Activated gamma-delta T cell treated with anti-CD3 and anti-CD28 coated beads, Interleukin-2, amount 50 U/mL, for 16 hours (primary cell): Measurements from ENCODE around the gene TNNT1.
"Not testable (repeated sequence)": the region's sequence is repeated elsewhere in the genome, so short reads cannot be mapped to it uniquely, and the experiment has no call there.

ENCODE experiments used
- DNase-seq: peaks from one replicate; pipeline ENCODE4 v3.0.0-alpha.2; 2020; ENCODE audit warnings: low read depth

TNNT1 gene, protein sequence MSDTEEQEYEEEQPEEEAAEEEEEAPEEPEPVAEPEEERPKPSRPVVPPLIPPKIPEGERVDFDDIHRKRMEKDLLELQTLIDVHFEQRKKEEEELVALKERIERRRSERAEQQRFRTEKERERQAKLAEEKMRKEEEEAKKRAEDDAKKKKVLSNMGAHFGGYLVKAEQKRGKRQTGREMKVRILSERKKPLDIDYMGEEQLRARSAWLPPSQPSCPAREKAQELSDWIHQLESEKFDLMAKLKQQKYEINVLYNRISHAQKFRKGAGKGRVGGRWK

DNA sequence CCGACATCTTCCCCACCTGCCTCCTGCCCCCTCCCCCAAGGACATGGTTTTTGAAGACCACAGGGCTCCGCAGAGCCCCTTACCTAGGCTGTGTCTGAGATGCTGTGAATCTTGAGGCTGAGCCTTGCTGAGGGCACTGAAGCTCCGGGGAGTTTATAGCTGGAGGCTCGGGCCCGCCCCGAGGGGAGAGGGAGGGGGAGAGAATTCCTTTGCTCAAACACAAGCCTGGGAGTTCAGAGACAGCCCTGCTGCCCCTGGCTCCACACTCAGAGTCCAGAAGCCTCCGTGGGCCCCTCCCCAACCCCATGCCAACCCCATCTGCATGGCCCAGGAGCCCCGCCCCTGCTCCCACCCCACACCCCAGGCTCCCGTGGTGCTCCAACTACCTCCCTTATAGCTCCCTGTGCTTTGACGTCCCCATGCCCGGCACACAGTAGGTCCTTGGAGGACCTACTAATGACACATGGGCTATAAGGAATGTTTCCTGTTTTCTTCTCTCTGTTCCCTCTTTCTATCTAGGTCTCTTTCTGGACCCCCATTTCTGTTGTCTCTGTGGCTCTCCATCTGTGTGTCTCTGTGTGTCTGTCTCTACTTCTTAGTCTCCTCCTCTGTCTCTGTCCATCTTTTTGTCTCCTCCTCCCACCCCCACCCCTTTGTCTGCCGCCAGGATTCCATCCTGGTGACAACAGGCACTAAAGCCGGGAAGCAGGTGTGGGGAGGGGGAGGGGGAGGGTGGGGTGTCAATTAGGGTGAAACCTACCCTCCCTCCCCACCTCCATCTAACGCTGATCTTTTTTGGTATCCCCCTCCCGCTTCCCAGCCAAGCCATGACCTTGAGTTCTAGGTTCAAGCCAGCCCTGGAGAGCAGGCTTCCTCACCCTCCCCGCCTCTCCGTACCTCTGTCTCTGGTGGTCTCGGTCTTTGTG lies at the start of gene TNNT1:
TSS of gene TNNT1 (minus strand) at position 129 of the 926 bp plus-strand sequence. CDS start 2,049 bp downstream, outside the sequence.
- no peak for DNase-seq

DNA sequence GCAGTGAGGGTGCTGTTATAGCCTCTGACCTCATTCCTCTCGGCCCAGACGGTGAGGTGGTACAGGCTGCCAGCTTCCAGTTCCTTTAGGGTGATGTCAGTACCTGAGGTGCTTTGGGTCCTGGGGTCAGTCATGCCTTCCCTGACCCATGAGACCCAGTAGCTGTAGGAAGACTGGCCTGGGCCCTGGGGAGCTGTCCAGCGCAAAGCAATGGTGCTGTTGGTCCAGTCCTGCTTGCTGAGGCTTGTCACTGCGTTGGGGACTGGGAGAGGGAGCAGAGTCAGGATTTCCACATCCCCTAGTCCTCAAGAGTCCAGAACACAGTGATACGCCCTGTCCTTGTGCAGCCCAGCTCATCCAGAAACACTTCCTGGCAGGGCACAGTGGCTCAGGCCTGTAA lies 49.6 kb upstream of the TNNT1 start:
- no peak for DNase-seq

DNA sequence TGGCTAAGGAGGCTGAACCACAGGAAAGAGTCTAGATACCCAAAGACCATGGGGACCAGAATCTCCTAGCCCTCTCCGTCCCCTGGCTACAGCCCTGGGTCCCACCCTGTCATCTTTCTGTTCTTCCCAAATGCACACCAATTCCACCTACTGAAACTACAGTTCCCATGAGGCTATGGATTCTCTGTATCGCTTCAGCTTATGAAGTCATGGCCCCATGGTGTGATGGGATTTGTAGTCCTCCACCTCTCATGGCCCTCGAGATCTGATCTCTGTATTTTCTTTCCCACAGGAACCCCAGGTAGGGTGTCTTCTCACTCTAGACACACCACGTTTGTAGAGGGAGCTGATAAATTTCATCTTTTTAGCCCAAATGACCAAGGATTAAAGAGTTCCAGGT lies 48.5 kb upstream of the TNNT1 start:
- no peak for DNase-seq

DNA sequence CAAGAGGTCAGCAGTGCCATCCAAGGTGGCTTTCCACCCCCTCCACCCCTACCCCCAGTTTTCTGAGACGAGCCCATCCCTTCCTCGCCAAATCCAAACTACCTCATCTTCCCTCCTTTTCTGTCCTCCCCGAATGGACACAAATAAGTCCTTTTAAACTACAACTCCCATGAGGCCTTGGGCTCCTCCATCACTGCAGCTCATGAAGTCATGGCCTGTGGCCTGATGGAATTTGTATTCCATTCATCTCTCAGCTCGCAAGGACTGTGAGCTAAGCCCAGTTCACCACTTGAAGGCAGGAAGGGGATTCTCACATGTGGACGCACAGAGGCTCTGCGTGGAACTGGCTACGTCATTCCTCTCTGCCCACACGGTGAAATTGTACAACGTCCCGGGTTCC lies 47.8 kb upstream of the TNNT1 start:
- no peak for DNase-seq

DNA sequence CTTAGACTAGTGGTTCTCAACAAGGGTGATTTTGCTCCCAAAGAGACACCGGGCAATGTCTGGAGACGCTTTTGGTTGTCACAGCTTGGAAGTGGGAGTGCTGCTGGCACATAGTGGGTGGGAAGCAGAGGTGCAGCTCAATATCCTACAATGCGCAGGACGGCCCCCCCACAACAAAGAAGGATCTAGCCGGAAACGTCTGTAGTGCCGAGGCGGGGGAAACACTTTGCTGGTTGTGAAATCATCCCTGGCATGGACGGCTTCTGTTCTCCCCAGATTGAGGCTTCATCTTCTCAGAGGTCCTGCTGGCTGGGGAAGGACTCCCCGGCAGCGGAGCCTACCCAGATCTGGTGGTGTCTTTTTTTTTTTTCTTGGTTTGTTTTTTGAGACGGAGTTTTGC lies 44.5 kb upstream of the TNNT1 start:
- no peak for DNase-seq

DNA sequence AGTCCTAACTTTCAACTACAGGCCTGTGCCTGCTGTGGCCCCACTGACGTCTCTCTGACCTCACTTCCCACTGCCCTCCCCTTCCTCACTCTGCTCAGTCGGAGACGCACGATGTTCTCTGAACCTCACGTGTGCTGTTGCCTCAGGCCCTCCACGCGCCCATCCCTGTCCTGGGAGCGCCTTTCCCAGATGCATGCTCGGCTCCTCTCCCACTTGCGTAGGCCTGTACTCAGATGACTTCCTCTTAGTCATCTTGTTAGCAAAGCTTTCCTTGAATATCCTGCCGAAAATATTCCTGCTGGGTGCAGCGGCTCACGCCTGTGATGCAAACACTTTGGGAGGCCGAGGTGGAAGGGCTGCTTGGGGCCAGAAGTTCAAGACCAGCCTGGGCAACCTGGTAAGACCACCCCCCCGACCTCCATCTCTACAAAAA lies 40.4 kb upstream of the TNNT1 start:
- DNase-seq: no peak

DNA sequence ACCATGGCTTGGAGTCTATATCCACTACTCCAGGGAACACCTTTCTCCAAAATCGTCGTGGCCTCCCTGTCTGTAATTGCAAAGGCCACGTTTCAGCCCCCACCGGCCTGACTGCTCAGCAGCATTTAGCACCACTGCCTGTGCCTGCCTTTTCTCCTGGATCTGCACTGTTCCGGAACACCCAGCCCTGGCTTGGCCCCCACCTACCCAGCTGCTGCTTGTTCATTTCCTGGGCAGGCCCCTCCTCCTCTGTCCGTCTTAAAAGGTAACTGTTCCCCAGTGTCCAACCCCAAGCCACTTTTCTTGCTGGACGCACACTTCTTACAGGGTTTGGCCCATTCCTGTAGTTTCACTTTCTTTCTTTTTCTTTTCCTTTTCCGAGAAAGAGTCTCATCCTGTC lies 39.6 kb upstream of the TNNT1 start:
- no peak for DNase-seq

DNA sequence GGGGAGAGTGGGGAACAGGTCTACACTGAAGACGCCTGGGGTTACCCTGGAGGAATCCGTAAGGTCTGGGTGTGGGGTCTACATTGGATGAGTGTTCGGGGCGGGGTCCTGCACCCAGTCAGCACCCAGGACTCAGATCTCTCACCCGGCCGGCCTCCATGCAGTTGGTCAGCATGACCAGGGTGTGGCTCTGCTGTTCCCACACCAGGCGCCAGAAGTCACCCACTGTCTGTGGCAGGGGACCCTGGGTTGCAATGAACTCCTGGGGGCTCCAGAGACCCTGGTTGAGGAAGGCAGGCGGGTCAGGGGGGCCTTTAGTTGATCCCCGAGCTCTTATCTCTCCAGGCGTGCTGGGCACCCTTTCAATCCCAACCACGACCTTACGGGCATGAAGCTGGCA lies 37.1 kb upstream of the TNNT1 start:
- DNase-seq: no peak

DNA sequence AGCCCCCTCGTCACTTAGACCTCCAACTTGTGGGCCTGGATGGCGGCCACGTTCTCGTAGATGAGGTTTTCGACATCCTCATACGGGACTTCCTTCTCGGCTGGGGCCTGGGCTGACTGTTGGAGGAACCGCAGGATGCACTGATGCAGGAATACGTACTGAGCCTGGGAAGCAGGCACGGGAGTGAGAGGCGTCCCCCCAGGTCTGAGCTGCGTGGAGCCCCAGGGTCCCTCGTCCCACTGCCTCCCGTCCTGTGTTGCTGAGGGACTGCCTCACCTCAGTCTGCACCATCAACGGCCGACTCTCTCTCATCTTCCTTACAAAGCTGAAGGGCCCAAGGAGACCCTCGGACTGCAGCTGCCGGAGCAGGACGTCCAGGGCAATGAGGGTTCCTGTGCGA lies 32.7 kb upstream of the TNNT1 start:
- DNase-seq: no peak

DNA sequence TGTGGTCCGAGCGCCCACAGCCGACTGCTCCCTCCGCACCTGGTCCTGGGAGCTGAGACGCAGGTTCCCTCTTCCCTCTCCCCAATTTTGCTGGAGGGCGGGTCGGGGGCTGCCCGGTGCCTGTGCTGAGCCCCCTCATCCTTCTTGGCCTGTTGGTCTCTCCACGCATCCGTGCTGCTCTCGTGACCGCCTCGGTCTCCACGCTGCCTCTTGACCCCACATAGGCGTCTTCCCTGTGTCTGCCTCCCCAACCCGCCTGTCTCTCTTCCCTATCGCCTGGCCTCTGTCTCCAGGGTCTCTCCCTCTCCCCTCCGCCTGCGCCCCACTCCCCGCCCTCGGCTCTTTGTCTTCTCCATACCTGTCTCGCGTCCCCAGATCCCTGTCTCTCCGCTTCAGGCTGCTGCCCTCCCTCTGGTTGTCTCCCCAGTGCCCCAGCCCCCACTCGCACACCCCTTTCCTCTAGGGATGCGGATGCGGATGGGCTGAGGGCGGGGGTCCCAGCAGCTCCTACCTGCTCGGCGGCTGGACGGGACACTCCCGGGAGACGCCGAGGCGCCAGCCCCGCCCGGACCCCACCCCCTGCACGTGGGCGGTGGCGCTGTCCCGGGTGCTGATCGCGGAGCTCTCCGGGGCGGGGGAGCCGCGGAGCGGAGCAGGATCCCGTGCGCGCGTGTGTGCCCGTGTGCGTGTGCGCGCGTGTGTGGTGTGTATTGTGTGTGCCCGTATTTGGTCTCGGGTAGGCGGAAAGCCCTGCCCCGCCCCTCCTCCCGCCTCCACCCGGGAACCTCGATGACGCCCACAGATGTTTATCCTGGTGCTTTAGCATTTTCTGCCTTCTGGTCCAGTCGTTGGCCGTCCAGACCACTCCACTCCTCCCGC lies 30.8 kb upstream of the TNNT1 start, which contains the start of gene SYT5:
TSS of gene SYT5 (minus strand) at position 684 of the 879 bp plus-strand sequence. CDS start 1,248 bp downstream, outside the sequence.
- DNase-seq: peak; percentile 49

DNA sequence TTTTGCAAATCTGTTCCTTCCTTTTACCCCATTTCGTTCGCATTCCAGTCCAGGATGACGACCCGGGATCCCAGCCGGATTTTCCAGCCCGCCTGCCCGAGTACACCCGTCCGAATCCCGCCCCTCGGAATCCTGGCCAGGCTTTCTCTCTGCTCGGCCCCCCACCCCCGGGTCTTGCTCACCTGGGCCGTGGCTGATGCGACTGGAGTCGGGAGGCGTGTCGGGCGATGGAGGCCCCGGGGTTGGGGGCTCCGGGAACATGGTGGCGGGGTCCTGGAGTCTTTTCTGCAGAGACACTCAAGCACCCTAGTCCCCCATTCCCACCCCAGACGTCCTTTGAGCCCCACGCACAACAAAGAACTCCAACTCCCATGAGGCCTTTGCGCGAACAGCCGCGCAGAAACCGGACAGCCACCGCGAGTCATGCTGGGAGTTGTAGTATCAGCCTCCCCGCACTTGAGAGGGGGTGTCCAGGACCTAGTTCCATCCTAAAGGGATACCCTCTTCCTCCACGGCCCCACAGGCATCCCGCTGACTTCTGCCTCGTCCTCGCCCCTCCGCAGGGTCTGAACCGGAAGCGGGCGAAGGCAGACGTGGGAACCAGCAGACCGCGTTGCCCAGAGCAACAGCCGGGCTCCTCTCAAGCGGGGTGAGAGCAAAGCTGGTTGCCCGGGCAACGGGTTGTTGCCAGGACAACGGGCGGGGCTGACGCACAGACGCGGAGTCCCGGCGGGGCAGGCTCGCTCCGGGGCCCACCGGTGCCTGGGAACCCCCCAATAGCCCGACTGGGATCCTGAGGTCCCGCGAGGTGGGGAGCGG lies 30.0 kb upstream of the TNNT1 start:
- peak; percentile 93 for DNase-seq

DNA sequence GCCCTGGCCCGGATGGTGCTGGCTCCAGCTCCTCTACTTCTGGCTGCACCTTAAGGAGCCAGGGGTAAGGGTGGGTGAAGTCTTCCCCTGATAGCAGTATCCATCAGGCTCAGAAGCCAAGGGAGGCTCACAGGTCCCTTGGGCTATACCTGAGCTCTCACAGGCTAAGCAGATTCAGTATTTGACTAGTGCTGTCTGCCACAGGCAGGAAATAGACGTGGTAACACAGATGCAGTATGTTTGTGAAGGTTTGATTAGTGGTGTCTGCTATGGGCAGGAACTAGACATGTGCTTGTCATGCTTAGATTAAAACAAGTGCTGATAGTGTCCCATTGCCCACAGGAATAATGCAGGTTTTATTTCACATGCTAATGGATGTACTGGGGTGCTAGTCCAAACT lies 27.1 kb upstream of the TNNT1 start:
- DNase-seq: no peak

DNA sequence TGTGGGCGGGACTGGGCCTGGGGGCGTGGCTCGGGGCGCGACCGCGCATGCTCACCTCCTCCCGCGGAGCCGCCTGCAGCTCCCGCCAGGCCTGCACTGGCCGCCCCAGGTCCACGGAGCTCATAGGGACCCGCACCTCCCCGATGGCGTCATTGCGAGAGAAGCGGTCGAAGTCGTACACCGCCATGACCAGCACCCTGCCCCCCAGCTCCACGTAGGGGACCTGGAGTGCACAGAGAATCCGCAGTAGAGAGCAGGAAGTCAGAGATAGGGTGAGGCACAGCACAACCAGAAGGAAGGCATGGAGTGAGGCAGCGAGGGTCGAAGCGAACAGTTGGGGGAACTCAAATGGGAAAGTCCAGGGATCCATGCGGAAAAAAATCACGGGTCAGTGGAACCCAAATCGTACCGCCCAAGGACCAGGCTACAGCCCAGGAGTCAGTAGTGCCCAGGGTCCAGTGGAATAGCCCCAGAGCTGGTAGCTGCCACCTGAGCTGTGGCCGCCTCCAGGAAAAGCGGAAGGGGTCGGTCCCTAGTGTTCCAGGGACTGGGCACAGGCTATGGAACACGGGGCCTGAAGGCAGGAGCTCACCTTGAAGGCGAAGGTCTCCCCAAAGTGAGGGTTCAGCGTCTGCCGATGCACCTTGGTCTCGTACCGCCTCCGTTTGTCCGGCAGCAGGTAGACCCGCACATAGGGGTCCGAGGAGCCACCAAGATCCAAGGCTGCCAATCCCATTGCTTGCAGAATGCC lies 26.3 kb upstream of the TNNT1 start:
- DNase-seq: no peak

DNA sequence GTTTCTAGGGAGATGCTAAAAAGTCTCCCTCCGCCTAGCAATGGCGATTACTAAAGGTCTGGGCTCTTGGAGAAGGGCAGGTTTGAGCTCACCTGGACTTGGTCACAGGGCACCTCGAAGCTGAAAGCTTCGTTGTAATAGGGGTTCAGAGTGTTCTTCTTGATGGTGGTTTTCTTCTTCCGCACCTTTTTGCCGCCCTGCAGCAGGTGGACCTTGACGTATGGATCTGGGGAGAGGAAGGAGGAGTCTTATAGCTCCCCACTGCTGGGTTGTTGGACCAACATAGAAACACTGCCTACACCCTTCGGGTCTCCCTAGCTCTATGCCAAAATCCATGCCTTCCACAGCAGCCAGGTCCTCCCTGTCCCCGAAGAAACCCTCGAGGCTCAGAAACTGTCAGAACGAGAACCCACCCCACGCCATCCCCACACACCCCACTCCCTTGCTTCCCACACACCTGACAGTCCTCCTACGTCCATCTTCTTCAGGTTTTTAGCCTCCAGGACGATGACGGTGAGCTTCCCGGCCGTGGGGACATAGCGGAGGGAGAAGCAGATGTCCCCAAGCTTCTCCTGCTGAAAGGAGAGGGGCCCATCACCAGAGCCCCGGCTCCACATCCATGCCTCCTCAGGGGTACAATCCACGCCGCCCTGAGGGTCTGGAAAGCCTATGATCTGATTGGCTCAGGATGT lies 25.6 kb upstream of the TNNT1 start:
- no peak for DNase-seq

DNA sequence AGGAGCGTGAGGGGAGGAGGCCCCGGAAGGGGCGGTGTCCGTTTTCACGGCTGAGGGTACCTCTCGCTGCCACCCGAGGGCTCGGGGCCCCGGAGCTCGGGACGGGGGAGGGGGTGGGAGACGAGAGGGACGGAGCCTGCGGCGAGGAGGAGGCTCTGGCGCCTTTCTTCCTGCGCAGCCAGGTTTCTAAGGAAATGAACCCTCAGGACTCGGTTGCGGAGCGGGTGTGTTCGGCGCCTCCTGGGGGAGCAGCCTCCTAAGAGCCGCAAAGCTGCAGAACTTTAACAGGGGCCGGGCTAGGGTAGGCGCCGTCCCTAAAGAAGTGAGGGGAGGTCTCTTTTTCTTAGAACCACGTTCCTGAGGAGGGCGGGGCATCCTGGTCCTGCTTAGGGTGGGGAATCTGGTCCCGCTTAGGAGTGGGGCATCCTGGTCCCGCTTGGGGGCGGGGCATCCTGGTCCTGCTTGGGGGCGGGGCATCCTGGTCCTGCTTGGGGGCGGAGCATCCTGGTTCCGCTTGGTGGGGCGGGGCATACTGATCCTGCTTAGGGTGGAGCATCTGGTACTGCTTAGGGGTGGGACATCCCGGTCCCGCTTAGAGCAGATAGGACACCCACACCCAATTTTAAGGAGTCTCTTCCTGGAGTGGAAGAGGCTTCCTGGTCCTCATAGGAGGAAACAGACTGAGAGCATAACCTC lies 24.9 kb upstream of the TNNT1 start:
- DNase-seq: no peak

DNA sequence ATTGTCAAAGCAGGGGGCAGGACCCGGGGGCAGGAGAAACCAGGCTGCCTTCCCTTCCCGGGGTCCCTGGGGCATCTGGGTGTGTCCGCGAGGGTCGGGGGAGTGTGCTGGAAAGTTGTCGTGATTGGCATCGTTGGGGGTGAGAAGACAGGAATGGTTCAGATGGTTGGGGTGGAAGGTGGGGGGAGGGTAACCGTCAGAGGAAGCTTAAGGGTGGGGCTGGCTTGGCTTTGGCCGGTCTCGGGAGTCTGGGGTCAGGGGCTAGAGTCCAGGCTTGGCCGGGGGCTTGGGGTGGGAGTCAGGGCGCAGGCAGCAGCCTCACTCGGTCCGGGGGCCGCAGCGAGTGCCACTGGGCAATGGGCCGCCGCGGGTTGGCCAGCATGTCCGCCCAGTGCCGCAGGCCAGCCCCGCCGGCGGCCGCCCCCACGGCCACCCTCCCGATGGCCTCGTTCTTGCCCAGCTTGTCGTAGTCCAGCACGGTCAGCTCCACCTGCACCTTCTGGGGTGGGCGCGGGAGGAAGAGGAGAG lies 24.2 kb upstream of the TNNT1 start:
- no peak for DNase-seq

DNA sequence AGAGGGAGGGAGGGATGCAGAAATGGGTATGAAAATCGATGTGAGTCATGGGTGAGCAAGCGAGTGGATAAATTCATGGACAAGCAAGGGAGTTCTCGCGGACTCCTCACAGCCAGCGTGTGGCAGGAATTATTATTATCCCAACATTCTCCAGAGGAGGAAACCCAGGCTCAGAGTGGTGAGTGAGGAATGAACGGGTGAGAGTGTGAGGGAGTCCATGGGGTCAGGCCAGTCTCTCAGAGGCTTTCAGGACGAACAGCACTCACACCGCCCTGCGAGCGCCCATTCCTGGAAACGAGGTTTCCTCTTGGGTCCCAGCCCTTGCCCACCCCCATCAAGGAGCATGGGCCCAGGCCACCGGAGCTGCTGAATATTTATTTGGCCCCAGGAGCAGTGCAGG lies 23.7 kb upstream of the TNNT1 start:
- no peak for DNase-seq

DNA sequence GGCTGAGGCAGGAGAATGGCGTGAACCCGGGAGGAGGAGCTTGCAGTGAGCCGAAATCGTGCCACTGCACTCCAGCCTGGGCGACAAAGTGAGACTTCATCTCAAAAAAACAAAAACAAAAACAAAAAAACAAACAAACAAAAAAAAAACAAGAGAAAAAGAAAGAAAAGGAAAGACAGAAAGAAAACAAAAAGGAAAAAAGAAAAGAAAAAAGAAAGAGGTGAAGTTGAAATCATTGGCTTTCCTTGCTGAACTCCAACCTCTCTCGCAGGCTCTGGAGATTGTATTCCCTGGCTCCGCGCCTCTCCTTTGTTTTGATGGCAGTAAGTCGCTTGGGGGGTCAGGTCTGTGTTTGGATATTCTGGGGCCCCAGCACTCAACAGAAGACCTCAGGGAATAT lies 23.3 kb upstream of the TNNT1 start:
- not testable (repeated sequence) for DNase-seq

DNA sequence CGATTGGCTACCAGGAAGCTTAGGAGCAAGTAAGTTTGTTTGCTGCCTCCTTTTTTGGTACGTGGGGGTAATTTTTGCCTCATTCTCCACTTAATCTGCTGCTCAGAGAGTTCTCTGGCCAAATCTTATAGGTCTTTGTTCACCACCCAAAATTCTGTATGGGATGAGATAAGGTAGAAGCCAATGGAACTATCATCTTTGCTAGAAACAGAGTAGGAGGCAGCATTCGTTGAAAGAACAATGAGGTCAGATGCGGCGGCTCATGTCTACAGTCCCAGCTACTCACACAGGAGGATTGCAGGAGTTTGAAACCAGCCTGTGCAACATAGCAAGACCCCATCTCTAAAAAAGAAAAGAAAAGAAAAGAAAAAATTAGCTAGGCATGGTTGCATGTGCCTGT lies 22.4 kb upstream of the TNNT1 start:
- DNase-seq: no peak
